Activated CD4-positive, alpha-beta memory T cell treated with anti-CD3 and anti-CD28 coated beads for 36 hours (primary cell): ENCODE data around the gene AQP3. TPM values are rescaled to one million over a fixed set of nuclear protein-coding genes. Genes with fewer than 3 reads are reported as not detected.
A peak's percentile ranks its signal among the peaks of the same experiment; 100 is the strongest.
"Not testable (repeated sequence)": the region's sequence is repeated elsewhere in the genome, so short reads cannot be mapped to it uniquely, and the experiment has no call there.

Experiments
- CTCF ChIA-PET: fragments of 350-600 bp; sonication (Branson Sonifier 250); formaldehyde crosslinking; loops from one replicate; lab custom pipeline; 2021; ENCODE audit warnings: antibody characterized with exemption, inconsistent platforms; lab: Charles Lee
- POLR2A ChIA-PET: fragments of 350-600 bp; sonication (Branson Sonifier 250); formaldehyde crosslinking; loops from one replicate; lab custom pipeline; 2021; ENCODE audit warnings: antibody characterized with exemption; lab: Charles Lee
- DNase-seq: peaks from one replicate; pipeline ENCODE4 v3.0.0-alpha.2; 2020
- H3K27ac Mint-ChIP-seq: one replicate; pipeline ENCODE4 v1.8.0; 2021; ENCODE audit warnings: mixed read lengths
- H3K27me3 Mint-ChIP-seq: one replicate; pipeline ENCODE4 v1.8.0; 2021; ENCODE audit warnings: mixed read lengths
- H3K36me3 Mint-ChIP-seq: one replicate; pipeline ENCODE4 v1.8.0; 2021; ENCODE audit warnings: mixed read lengths
- H3K4me1 Mint-ChIP-seq: one replicate; pipeline ENCODE4 v1.8.0; 2021; ENCODE audit warnings: low read depth, mixed read lengths
- H3K4me3 Mint-ChIP-seq: one replicate; pipeline ENCODE4 v1.8.0; 2021; ENCODE audit warnings: mild to moderate bottlenecking, mixed read lengths
- H3K9me3 Mint-ChIP-seq: one replicate; pipeline ENCODE4 v1.8.0; 2021; ENCODE audit warnings: mixed read lengths
- intact Hi-C: fragments of 100-400 bp; cut with micrococcal nuclease; formaldehyde crosslinking; loops from one replicate; pipeline ENCODE4 v1.15.1; 2023
- total RNA-seq, 2 experiments: library from RNA; stranded (reverse); gene quantifications; one replicate each; pipeline ENCODE4 v1.2.3, GENCODE V29; 2021

Gene AQP3
- total RNA-seq, 2 experiments from 2014 or later, result 19.4 to 20.2 TPM

DNA sequence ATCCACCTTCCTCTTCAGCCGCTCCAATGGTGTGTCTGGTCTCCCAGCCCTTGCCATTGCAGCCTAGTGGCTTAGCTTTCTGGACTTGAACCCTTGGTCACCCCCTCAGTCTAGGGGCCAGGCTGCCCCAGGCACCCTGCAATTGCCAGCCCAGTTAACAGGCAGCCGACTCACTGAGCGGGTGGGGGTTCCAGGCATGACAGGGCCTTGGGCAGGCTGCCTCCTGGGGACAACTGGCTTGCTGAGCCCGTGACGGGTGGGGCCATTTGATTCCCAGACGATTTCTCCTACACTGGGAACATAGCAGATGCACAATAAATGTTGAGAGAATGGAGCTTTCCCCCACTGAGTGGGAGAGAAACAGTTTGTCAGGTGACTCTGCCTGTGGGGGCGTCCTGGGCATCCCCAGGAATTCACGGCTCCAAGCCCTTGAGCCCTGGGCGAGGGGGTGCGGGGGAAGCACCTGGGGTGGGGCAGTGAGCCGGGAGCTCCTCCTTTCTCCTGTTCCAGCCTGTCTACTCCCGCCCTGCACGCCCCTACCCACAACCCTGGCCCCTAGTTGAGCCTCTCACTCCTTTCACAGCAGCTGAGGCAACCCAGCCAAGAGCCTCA lies 32.4 kb downstream of the AQP3 start:
- no peaks in the 10 kb centered on the region for H3K36me3 Mint-ChIP-seq
- POLR2A ChIA-PET, result interaction anchor here (1.0 to 3.2 kb wide), 6 partner anchors 12 to 107 kb away, joined by 3 to 28 read pairs (median 4); partner anchors contain the start of genes AQP3 and NOL6
- peak; percentile 21 for DNase-seq
- intact Hi-C loops, result loop anchor here (1.0 to 2.0 kb wide), 3 partner anchors 31 to 124 kb away; partner anchors contain the start of gene NFX1
- peak overlapping the region; percentile 33 for H3K4me3 Mint-ChIP-seq
- no peaks in the 10 kb centered on the region for H3K9me3 Mint-ChIP-seq
- H3K4me1 Mint-ChIP-seq, result peaks cover 48% of the 10 kb centered on the region
- peak overlapping the region; percentile 95 for H3K27ac Mint-ChIP-seq
- CTCF ChIA-PET, result interaction anchor here (0.7 to 9.4 kb wide), 30 partner anchors 10 to 209 kb away, joined by 3 to 191 read pairs (median 5); partner anchors contain the start of genes AQP3, NFX1 and NOL6
- no peaks in the 10 kb centered on the region for H3K27me3 Mint-ChIP-seq

- no peaks in the 10 kb centered on the region for H3K27me3 Mint-ChIP-seq
- H3K9me3 Mint-ChIP-seq, result no peaks in the 10 kb centered on the region
- H3K4me1 Mint-ChIP-seq, result peaks cover 48% of the 10 kb centered on the region
- intact Hi-C loops, result loop anchor here (2.0 kb wide), 1 partner anchor 123 kb away; the partner anchor contains the start of gene NFX1
- DNase-seq, result peak; percentile 55
- no peaks in the 10 kb centered on the region for H3K36me3 Mint-ChIP-seq
- H3K27ac Mint-ChIP-seq, result peak overlapping the region; percentile 95
- CTCF ChIA-PET, result interaction anchor here (1.3 to 9.4 kb wide), 11 partner anchors 10 to 131 kb away, joined by 4 to 191 read pairs (median 27); partner anchors contain the start of genes AQP3 and NOL6
- POLR2A ChIA-PET, result interaction anchor here (1.0 to 3.2 kb wide), 2 partner anchors 33 to 107 kb away, joined by 3 to 28 read pairs; partner anchors contain the start of gene AQP3
- no peak overlapping the region for H3K4me3 Mint-ChIP-seq
These were observed 33.1 kb downstream of the AQP3 start for GRCh38 chr9:33414268-33414667.

GRCh38 chr9:33408087-33408486 lies 39.3 kb downstream of the AQP3 start:
- ChIA-PET CTCF (interaction anchor here (1.8 to 3.8 kb wide), 3 partner anchors 34 to 59 kb away, joined by 6 to 22 read pairs (median 8); no protein-coding TSS in a partner anchor), POLR2A (interaction anchor here (0.6 kb wide), 1 partner anchor 50 kb away, joined by 3 read pairs; no protein-coding TSS in a partner anchor)
- Mint-ChIP-seq H3K4me3 (no peak overlapping the region), H3K9me3 (no peaks in the 10 kb centered on the region), H3K4me1 (peaks cover 6% of the 10 kb centered on the region), H3K36me3 (no peaks in the 10 kb centered on the region), H3K27ac (no peak overlapping the region), H3K27me3 (no peaks in the 10 kb centered on the region)
- no peak for DNase-seq
- intact Hi-C loops, result loop anchor here (10.0 kb wide), 1 partner anchor 207 kb away; no protein-coding TSS in a partner anchor

DNA sequence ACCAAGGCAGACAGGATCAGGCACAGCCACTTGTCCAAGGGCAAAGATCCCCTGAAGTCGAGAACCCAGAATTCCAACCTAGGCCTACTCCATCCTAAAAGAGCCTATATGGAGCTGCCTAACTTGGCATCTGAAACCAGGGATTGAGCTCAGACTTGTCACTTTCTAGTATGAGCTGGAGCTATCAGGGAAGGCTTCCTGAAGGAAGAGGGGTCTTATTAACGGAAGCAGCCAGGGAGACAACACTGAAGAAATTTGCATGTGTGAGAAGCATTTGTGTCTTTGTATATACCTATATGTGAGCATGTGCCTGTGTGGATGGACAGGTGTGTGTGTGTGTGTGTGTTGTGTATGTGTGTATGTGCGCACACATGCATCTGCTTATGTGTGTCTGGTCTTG lies 40.3 kb downstream of the AQP3 start:
- no peak overlapping the region for H3K4me3 Mint-ChIP-seq
- no peaks in the 10 kb centered on the region for H3K27me3 Mint-ChIP-seq
- no peaks in the 10 kb centered on the region for H3K36me3 Mint-ChIP-seq
- peaks cover 7% of the 10 kb centered on the region for H3K4me1 Mint-ChIP-seq
- no peak for DNase-seq
- H3K27ac Mint-ChIP-seq, result no peak overlapping the region
- intact Hi-C loops, result loop anchor here (10.0 kb wide), 1 partner anchor 208 kb away; no protein-coding TSS in a partner anchor
- CTCF ChIA-PET, result interaction anchor here (0.9 to 1.8 kb wide), 4 partner anchors 9 to 60 kb away, joined by 3 to 8 read pairs (median 4); no protein-coding TSS in a partner anchor
- POLR2A ChIA-PET, result no interaction called here
- H3K9me3 Mint-ChIP-seq, result no peaks in the 10 kb centered on the region

DNA sequence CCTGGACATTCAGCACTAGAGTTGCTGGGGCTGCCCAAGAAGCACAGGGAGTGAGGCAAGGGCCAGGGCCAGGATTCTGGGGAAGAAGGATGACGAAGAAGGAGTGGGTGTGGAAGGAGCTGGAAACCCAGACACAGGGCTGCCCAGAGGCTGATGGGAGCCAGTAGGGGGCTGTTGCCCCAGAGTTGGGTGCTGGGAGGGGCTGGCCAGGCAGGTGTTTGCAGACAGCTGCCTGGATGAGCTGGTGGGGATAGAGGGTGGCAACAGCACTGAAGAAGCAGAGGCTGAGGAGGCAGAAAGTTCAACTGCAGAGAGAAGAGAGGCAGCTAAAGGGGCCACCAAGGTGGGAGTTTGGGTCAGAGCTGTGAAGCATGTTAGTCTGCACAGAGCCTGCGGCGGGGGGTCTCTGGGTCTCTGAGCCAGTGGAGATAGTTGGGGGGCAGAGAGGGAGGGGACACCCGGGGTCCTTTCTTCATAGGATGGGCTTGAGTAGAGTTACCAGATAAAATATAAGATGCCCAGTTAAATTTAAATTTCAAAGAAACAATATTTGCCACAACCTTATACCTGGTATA lies 42.5 kb downstream of the AQP3 start:
- Mint-ChIP-seq H3K9me3 (no peaks in the 10 kb centered on the region), H3K4me1 (peaks cover 7% of the 10 kb centered on the region), H3K36me3 (no peaks in the 10 kb centered on the region), H3K27ac (no peak overlapping the region), H3K27me3 (no peaks in the 10 kb centered on the region), H3K4me3 (no peak overlapping the region)
- intact Hi-C loops, result loop anchor here (10.0 kb wide), 1 partner anchor 210 kb away; no protein-coding TSS in a partner anchor
- CTCF ChIA-PET, result interaction anchor here (0.6 to 5.3 kb wide), 7 partner anchors 10 to 112 kb away, joined by 3 to 113 read pairs (median 24); partner anchors contain the start of gene NOL6
- DNase-seq, result no peak
- POLR2A ChIA-PET, result no interaction called here

DNA sequence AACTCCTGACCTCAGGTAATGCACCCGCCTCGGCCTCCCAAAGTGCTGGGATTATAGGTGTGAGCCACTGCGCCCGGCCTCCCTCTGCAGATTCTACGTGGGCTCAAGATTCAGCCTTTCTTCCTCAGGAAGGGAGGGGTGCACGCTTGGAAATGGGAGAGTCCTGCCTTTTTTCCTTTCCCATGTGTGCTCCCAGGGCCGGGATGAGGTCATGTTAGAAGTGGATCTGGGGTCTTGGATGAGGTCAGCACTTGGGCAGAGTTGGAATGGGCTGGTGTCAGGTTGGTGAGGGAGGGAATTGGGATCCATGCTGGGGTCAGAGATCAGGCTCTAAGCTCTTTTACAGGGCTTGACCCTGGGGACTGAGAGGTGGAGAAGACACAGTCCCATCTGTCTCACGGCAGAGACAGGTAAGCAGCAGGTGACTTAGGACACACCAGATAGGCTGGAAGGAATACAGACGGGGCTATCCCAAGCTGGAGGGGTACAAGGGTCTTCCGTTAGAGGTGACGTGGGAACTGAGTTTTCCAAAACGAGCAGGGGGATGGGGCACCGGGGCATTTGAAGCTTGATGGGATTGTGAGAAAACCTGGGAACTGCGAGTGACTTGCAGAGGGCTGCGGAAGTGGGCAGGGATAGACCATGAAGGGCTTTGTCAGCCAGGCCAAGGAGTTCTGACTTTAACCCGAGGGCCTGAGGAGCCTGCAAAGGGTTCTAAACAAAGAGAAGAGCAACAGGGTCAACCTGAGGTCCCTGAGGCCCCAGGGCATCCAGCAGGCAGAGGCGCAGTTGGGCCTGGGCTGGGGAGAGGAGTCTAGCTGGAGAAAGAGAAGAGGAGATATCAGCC lies 43.2 kb downstream of the AQP3 start:
- H3K4me3 Mint-ChIP-seq, result no peak overlapping the region
- no peak overlapping the region for H3K27ac Mint-ChIP-seq
- no peaks in the 10 kb centered on the region for H3K27me3 Mint-ChIP-seq
- no peaks in the 10 kb centered on the region for H3K36me3 Mint-ChIP-seq
- DNase-seq, result no peak
- ChIA-PET POLR2A (interaction anchor here (0.8 kb wide), 1 partner anchor 11 kb away, joined by 3 read pairs; no protein-coding TSS in a partner anchor), CTCF (interaction anchor here (0.9 to 5.3 kb wide), 15 partner anchors 11 to 212 kb away, joined by 3 to 113 read pairs (median 5); partner anchors contain the start of genes AQP3 and NOL6)
- no peaks in the 10 kb centered on the region for H3K9me3 Mint-ChIP-seq
- intact Hi-C loops, result loop anchor here (1.0 to 10.0 kb wide), 3 partner anchors 62 to 211 kb away; no protein-coding TSS in a partner anchor
- H3K4me1 Mint-ChIP-seq, result peaks cover 7% of the 10 kb centered on the region

GRCh38 chr9:33402371-33402770 lies 45.0 kb downstream of the AQP3 start, which contains the start of gene AQP7:
Gene AQP7, minus strand, starts transcription at chr9:33402568. Its CDS starts 1,306 bp downstream, at chr9:33401262.
- DNase-seq, H3K4me1 Mint-ChIP-seq, H3K36me3 Mint-ChIP-seq, H3K27me3 Mint-ChIP-seq, H3K9me3 Mint-ChIP-seq, POLR2A ChIA-PET: not testable (repeated sequence)
- CTCF ChIA-PET, result interaction anchor here (1.8 to 5.3 kb wide), 5 partner anchors 27 to 71 kb away, joined by 5 to 113 read pairs (median 24); partner anchors contain the start of gene NOL6
- H3K27ac Mint-ChIP-seq, result peak within 1 kb of the TSS; percentile 13
- intact Hi-C loops, result loop anchor here (2.0 to 10.0 kb wide), 2 partner anchors 72 to 212 kb away; no protein-coding TSS in a partner anchor
- peak within 1 kb of the TSS; percentile 26 for H3K4me3 Mint-ChIP-seq

DNA sequence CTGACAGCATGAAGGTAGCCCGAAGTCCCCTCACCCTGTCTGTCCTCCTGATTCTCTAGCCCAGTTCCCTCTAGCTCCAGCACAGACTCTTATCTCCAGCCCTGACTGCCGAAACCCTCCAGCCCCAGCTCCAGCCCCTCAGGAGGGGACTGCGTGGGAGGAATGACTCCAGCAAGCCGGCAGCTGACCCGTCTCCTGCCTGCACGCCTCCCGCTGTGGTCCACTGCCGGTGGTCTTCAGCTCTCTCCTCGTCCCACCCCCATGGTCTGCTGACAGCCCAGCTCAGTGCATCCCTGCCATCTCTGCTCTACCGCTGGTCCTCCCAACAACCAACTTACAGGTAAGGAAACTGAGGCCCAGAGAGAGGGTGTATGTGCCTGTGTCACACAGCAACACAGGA lies 45.6 kb downstream of the AQP3 start:
- H3K36me3 Mint-ChIP-seq, H3K27me3 Mint-ChIP-seq, DNase-seq, POLR2A ChIA-PET, H3K27ac Mint-ChIP-seq, H3K4me3 Mint-ChIP-seq, H3K4me1 Mint-ChIP-seq, H3K9me3 Mint-ChIP-seq: not testable (repeated sequence)
- CTCF ChIA-PET, result interaction anchor here (3.6 to 5.3 kb wide), 2 partner anchors 66 to 71 kb away, joined by 25 to 113 read pairs; partner anchors contain the start of gene NOL6
- intact Hi-C loops, result loop anchor here (2.0 to 10.0 kb wide), 2 partner anchors 73 to 213 kb away; no protein-coding TSS in a partner anchor

DNA sequence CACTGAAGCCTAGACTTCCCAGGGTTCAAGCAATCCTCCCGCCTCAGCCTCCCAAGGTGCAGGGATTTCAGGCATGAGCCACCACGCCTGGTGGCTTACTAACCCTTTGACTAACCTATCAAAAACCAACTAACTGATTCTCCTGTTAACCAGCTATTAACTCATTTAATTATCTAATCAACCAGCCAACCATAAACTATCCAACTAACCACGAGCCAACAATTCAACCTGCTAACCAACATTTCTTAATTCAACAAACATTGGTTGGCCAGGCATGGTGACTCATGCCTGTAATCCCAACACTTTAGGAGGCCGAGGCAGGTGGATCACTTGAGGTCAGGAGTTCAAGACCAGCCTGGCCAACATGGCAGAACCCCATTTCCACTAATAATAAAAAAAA lies 48.3 kb downstream of the AQP3 start:
- DNase-seq, POLR2A ChIA-PET, H3K27ac Mint-ChIP-seq, H3K36me3 Mint-ChIP-seq, H3K4me3 Mint-ChIP-seq, intact Hi-C loops, H3K4me1 Mint-ChIP-seq, H3K27me3 Mint-ChIP-seq, H3K9me3 Mint-ChIP-seq: not testable (repeated sequence)
- CTCF ChIA-PET, result interaction anchor here (1.1 to 2.0 kb wide), 2 partner anchors 15 to 68 kb away, joined by 5 to 7 read pairs; no protein-coding TSS in a partner anchor

- H3K9me3 Mint-ChIP-seq, DNase-seq, H3K27me3 Mint-ChIP-seq, POLR2A ChIA-PET, H3K27ac Mint-ChIP-seq, intact Hi-C loops, H3K4me3 Mint-ChIP-seq, H3K4me1 Mint-ChIP-seq, H3K36me3 Mint-ChIP-seq: not testable (repeated sequence)
- CTCF ChIA-PET, result interaction anchor here (1.2 kb wide), 1 partner anchor 67 kb away, joined by 4 read pairs; no protein-coding TSS in a partner anchor
These were observed 49.6 kb downstream of the AQP3 start for GRCh38 chr9:33397801-33398200.
